Neural cell (in vitro differentiated cells): ENCODE results near the gene LCN2. TPM values are rescaled to one million over a fixed set of nuclear protein-coding genes. Genes with fewer than 3 reads are reported as not detected.

Experiments
- H2AFZ ChIP-seq: fragments of 200-600, 300-800 bp; sonication (generic), shearing (Covaris generic); 2 replicates; pipeline ENCODE4 v1.6.0; 2014; ENCODE audit warnings: low read depth, mild to moderate bottlenecking, antibody characterized with exemption, low read length, moderate library complexity
- H3F3A ChIP-seq: fragments of 200-600 bp; shearing (Covaris generic); 2 replicates; pipeline ENCODE4 v1.6.1; 2016; ENCODE audit warnings: mild to moderate bottlenecking, moderate library complexity, mixed read lengths, antibody characterized with exemption, low read length; ENCODE audit not compliant: insufficient read depth, poor library complexity, severe bottlenecking
- H3K27ac ChIP-seq: fragments of 200-600, 300-800 bp; sonication (generic), shearing (Covaris generic); 2 replicates; pipeline ENCODE4 v1.5.1; 2014; ENCODE audit warnings: mild to moderate bottlenecking, low read length, moderate library complexity
- H3K27me3 ChIP-seq: fragments of 300-800, 200-600 bp; sonication (generic), shearing (Covaris generic); 2 replicates; pipeline ENCODE4 v1.6.0; 2014; ENCODE audit warnings: mild to moderate bottlenecking, low read depth, low read length, moderate library complexity; ENCODE audit not compliant: insufficient read depth
- H3K36me3 ChIP-seq: fragments of 300-800, 200-600 bp; sonication (generic), shearing (Covaris generic); 2 replicates; pipeline ENCODE4 v1.5.1; 2014; ENCODE audit warnings: mild to moderate bottlenecking, antibody characterized with exemption, low read length, moderate library complexity; ENCODE audit not compliant: insufficient read depth
- H3K4me2 ChIP-seq: fragments of 300-800, 200-600 bp; sonication (generic), shearing (Covaris generic); 2 replicates; pipeline ENCODE4 v1.6.0; 2014; ENCODE audit warnings: mild to moderate bottlenecking, low read length
- H3K4me3 ChIP-seq: fragments of 300-800, 200-600 bp; sonication (generic), shearing (Covaris generic); 2 replicates; pipeline ENCODE4 v1.5.1; 2014; ENCODE audit warnings: mild to moderate bottlenecking, low read length, moderate library complexity
- H3K79me2 ChIP-seq: fragments of 200-600 bp; shearing (Covaris generic); replicated peaks from 2 replicates; pipeline ENCODE4 v1.6.0; 2014; ENCODE audit warnings: mild to moderate bottlenecking, low read length, moderate library complexity; ENCODE audit not compliant: insufficient read depth
- H3K9ac ChIP-seq: fragments of 300-800, 200-600 bp; sonication (generic), shearing (Covaris generic); 2 replicates; pipeline ENCODE4 v1.6.1; 2016; ENCODE audit warnings: mild to moderate bottlenecking, low read length, mixed read lengths
- H3K9me2 ChIP-seq: fragments of 200-600 bp; shearing (Covaris generic); 2 replicates; pipeline ENCODE4 v1.6.1; 2016; ENCODE audit warnings: mild to moderate bottlenecking, low read length, mixed read lengths; ENCODE audit not compliant: insufficient read depth
- H3K9me3 ChIP-seq: fragments of 200-600, 300-800 bp; sonication (generic), shearing (Covaris generic); 2 replicates; pipeline ENCODE4 v1.6.1; 2016; ENCODE audit warnings: mild to moderate bottlenecking, mixed run types, low read length, moderate library complexity, mixed read lengths
- H4K20me1 ChIP-seq: fragments of 200-600 bp; shearing (Covaris generic); 2 replicates; pipeline ENCODE4 v1.6.1; 2016; ENCODE audit warnings: mild to moderate bottlenecking, mixed run types; ENCODE audit not compliant: insufficient read depth
- CTCF ChIP-seq: fragments of 450-650 bp; IDR thresholded peaks from 2 replicates; pipeline ENCODE4 v1.5.1; 2014; ENCODE audit warnings: antibody characterized with exemption, mild to moderate bottlenecking, moderate library complexity; ENCODE audit not compliant: poor library complexity, severe bottlenecking
- EP300 ChIP-seq: fragments of 450-650 bp; conservative IDR thresholded peaks from 2 replicates; pipeline ENCODE4 v1.6.1; 2014; ENCODE audit warnings: antibody characterized with exemption, mild to moderate bottlenecking, moderate library complexity; ENCODE audit not compliant: poor library complexity, severe bottlenecking
- EZH2 ChIP-seq: fragments of 200-600, 300-800 bp; shearing (Covaris generic), sonication (generic); IDR thresholded peaks from 2 replicates; pipeline ENCODE4 v1.6.1; 2014; ENCODE audit warnings: antibody characterized with exemption, low read length, borderline replicate concordance, mild to moderate bottlenecking; ENCODE audit not compliant: insufficient read depth, poor library complexity, severe bottlenecking
- MXI1 ChIP-seq: fragments of 450-650 bp; conservative IDR thresholded peaks from 2 replicates; pipeline ENCODE4 v1.6.1; 2014; ENCODE audit warnings: antibody characterized with exemption, mild to moderate bottlenecking; ENCODE audit not compliant: poor library complexity, severe bottlenecking
- POLR2AphosphoS5 ChIP-seq: IDR thresholded peaks from 2 replicates; pipeline ENCODE4 v1.6.1; 2012
- RAD21 ChIP-seq: fragments of 450-650 bp; conservative IDR thresholded peaks from 2 replicates; pipeline ENCODE4 v1.6.1; 2014; ENCODE audit warnings: antibody characterized with exemption, mild to moderate bottlenecking, moderate library complexity
- REST ChIP-seq: IDR thresholded peaks from 2 replicates; pipeline ENCODE4 v1.6.1; 2012; ENCODE audit warnings: borderline replicate concordance
- SMC3 ChIP-seq: fragments of 450-650 bp; conservative IDR thresholded peaks from 2 replicates; pipeline ENCODE4 v1.6.1; 2014; ENCODE audit warnings: antibody characterized with exemption, mild to moderate bottlenecking, moderate library complexity; ENCODE audit not compliant: poor library complexity
- TAF1 ChIP-seq: IDR thresholded peaks from 2 replicates; pipeline ENCODE4 v1.6.1; 2012; ENCODE audit warnings: low read depth
- polyA plus RNA-seq: library from polyadenylated mRNA; depleted of rRNA; stranded (reverse); fragments of >200 nt; gene quantifications from 2 replicates; pipeline ENCODE4 v1.2.3, GENCODE V29; 2014

LCN2 gene
- polyA plus RNA-seq, 1 donor from 2014 or later: not detected

- TF ChIP-seq EP300 (no peak), TAF1 (no peak), POLR2AphosphoS5 (peak; percentile 60), MXI1 (peak; percentile 87)
- Histone ChIP-seq H3K4me2 (peak overlapping the region; percentile 62), H3K27ac (peak overlapping the region; percentile 84), H3K4me3 (peak overlapping the region; percentile 98), H3K36me3 (no peaks in the 10 kb centered on the region), H3F3A (no peaks in the 10 kb centered on the region), H2AFZ (peak overlapping the region; percentile 95), H3K9ac (peak overlapping the region; percentile 89), H4K20me1 (no peaks in the 10 kb centered on the region), H3K9me3 (no peaks in the 10 kb centered on the region), H3K27me3 (no peaks in the 10 kb centered on the region), H3K79me2 (peaks cover 11% of the 10 kb centered on the region), H3K9me2 (no peaks in the 10 kb centered on the region)
These were observed 21.0 kb upstream of the LCN2 start for GRCh38 chr9:128127990-128128835.

GRCh38 chr9:128128836-128129590 lies 20.2 kb upstream of the LCN2 start:
- Histone ChIP-seq H3K9me2 (no peaks in the 10 kb centered on the region), H2AFZ (peak overlapping the region; percentile 95), H3K9me3 (no peaks in the 10 kb centered on the region), H3K9ac (peak overlapping the region; percentile 89), H3K27me3 (no peaks in the 10 kb centered on the region), H3K79me2 (peaks cover 11% of the 10 kb centered on the region), H3K27ac (peak overlapping the region; percentile 84), H3K4me3 (peak overlapping the region; percentile 98), H3K36me3 (no peaks in the 10 kb centered on the region), H3K4me2 (peak overlapping the region; percentile 62), H4K20me1 (no peaks in the 10 kb centered on the region), H3F3A (no peaks in the 10 kb centered on the region)
- TF ChIP-seq MXI1: no peak
- TF ChIP-seq REST: no peak
- TF ChIP-seq EZH2: no peak
- TF ChIP-seq EP300: no peak
- TF ChIP-seq SMC3: no peak
- TF ChIP-seq POLR2AphosphoS5: no peak
- no peak for TF ChIP-seq TAF1
- no peak for TF ChIP-seq RAD21
- no peak for TF ChIP-seq CTCF
